PC-3 (cell line): ENCODE results near the gene PF4V1.

ENCODE experiments used
- CTCF ChIP-seq: fragments of 300-600 bp; sonication (generic); conservative IDR thresholded peaks from 2 replicates; pipeline ENCODE4 v1.5.1; 2017; ENCODE audit warnings: antibody characterized with exemption, low read depth, mild to moderate bottlenecking, low read length
- EZH2 ChIP-seq: fragments of 300-600 bp; sonication (generic); IDR thresholded peaks from one replicate; pipeline ENCODE4 v1.6.1; 2017; ENCODE audit warnings: antibody characterized with exemption, mild to moderate bottlenecking, low read length; ENCODE audit not compliant: unreplicated experiment

GRCh38 chr4:73872316-73873108 is 19.4 kb downstream of the PF4V1 start:
- no peak for TF ChIP-seq CTCF
- no peak for TF ChIP-seq EZH2
